Gastroesophageal sphincter (tissue), 4 donors: ENCODE results near the gene SLC17A8. TPM values are rescaled to one million over a fixed set of nuclear protein-coding genes. Genes with fewer than 3 reads are reported as not detected.

ENCODE experiments used
- ATAC-seq: fragments of 150-250 bp; one replicate; pipeline ENCODE4 v1.9.1; 2016; ENCODE audit warnings: mild to moderate bottlenecking, moderate library complexity
- H3K27ac ChIP-seq, 4 donors: fragments of 200-600 bp; sonication (generic) in 3 of 4; 1 replicate in 3 of 4; 2 replicates in 1 of 4; pipeline ENCODE4 v1.5.1; 2016 to 2019
- H3K27me3 ChIP-seq: fragments of 200-600 bp; sonication (generic); one replicate; pipeline ENCODE4 v1.5.1; 2019
- H3K36me3 ChIP-seq, 2 donors: fragments of 200-600 bp; sonication (generic); one replicate each; pipeline ENCODE4 v1.5.1; 2019; ENCODE audit warnings: control low read depth in 1 of 2
- H3K4me1 ChIP-seq, 3 donors: fragments of 200-600 bp; sonication (generic); 1 replicate in 2 of 3; 2 replicates in 1 of 3; pipeline ENCODE4 v1.5.1; 2016 to 2019; ENCODE audit warnings: control low read depth in 2 of 3
- H3K4me3 ChIP-seq, 2 donors: fragments of 200-600 bp; sonication (generic); one replicate each; pipeline ENCODE4 v1.5.1; 2019; ENCODE audit warnings: mild to moderate bottlenecking in 1 of 2, moderate library complexity in 1 of 2
- H3K9me3 ChIP-seq, 3 donors: fragments of 200-600 bp; sonication (generic); one replicate each; pipeline ENCODE4 v1.5.1; 2017 to 2019; ENCODE audit warnings: control low read depth in 2 of 3
- EP300 ChIP-seq: sonication (generic); formaldehyde crosslinking; IDR thresholded peaks from one replicate; pipeline ENCODE4 v1.6.1; 2017; ENCODE audit warnings: antibody characterized with exemption, mild to moderate bottlenecking
- POLR2A ChIP-seq, 2 donors: fragments of 450-650 bp; IDR thresholded peaks; one replicate each; pipeline ENCODE4 v1.6.1; 2017; ENCODE audit warnings: antibody characterized with exemption in 2 of 2, mild to moderate bottlenecking in 2 of 2, moderate library complexity in 1 of 2
- POLR2AphosphoS5 ChIP-seq: sonication (generic); formaldehyde crosslinking; IDR thresholded peaks from one replicate; pipeline ENCODE4 v1.6.1; 2017; ENCODE audit warnings: antibody characterized with exemption
- WGBS, 2 donors: methylation state at CpG; one replicate each; pipeline ENCODE4 v1.1.5; 2018; ENCODE audit warnings: low coverage in 1 of 2; 5-methylcytosine and 5-hydroxymethylcytosine counted together
- total RNA-seq, 4 donors: library from RNA; depleted of rRNA; stranded (reverse); fragments of >200 nt; gene quantifications; one replicate each; pipeline ENCODE4 v1.1.0, GENCODE V29; 2016
- TF ChIP-seq, protein P1 (sequence below), 4 experiments: fragments of 200-600 bp in 2 of 4; fragments of 450-650 bp in 2 of 4; sonication (generic) in 1 of 4; IDR thresholded peaks; one replicate each; pipeline ENCODE4 v1.5.1; 2017 to 2019; ENCODE audit warnings: antibody characterized with exemption in 4 of 4, mild to moderate bottlenecking in 2 of 4, moderate library complexity in 2 of 4

The SLC17A8 gene
- total RNA-seq, 4 donors from 2014 or later: not detected

DNA sequence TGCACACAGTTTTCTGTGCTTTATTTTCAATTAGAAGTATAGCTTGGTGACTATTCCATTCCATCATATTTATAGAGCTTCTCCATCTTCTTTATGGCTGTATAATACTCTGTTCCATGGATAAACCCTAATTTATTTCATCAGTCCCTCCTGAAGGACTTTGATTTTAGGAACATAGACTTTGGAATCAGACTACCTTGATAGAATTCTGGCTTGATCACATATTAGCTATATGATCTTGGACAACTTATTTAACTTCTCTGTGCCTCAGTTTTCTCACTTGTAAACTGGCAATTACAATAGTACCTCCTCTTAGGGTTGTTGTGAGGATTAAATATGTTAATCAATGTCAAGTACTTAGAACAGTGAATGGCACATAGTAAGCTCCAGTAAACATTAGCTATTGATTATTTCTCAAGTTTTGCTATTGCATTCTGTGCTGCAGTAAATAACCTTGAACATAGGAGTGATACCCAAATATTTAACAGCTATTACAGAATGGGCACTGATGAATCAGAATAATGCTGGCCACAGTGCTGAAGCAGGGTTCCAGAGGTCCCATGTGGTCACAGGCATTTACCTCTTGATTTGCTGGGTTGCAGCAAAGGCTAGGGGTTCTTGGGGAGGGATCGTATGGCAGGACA, 104.6 kb downstream of the SLC17A8 start:
- no peaks in the 10 kb centered on the region for H3K36me3 ChIP-seq
- no peak for ATAC-seq

DNA sequence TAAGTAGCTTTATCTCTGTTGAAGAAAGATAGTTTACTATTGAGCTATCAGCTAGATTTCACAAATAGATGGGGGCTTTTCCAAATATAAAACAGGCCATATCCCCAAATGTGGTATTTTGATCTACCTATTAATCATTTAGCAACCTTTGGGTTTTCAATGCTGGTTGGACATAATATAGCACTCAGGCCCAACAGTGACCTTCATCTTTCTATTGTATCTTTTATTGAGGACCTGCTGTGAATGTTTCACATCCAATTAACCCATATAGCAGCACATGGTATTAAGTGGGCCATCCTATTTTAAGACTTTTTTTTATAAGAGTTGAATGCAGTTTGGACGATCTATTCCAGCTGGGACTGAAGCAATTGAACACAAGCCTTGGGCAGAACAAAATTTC, 106.8 kb downstream of the SLC17A8 start:
- Histone ChIP-seq H3K4me3 (no peak overlapping the region), H3K27ac (no peak overlapping the region), H3K36me3 (no peaks in the 10 kb centered on the region), H3K27me3 (no peaks in the 10 kb centered on the region), H3K9me3 (no peaks in the 10 kb centered on the region), H3K4me1 (no peaks in the 10 kb centered on the region)
- ATAC-seq: no peak
- TF ChIP-seq POLR2A (IDR thresholded peaks at IDR 0.05): no peak
- TF ChIP-seq POLR2AphosphoS5: no peak
- TF ChIP-seq, protein P1, sequence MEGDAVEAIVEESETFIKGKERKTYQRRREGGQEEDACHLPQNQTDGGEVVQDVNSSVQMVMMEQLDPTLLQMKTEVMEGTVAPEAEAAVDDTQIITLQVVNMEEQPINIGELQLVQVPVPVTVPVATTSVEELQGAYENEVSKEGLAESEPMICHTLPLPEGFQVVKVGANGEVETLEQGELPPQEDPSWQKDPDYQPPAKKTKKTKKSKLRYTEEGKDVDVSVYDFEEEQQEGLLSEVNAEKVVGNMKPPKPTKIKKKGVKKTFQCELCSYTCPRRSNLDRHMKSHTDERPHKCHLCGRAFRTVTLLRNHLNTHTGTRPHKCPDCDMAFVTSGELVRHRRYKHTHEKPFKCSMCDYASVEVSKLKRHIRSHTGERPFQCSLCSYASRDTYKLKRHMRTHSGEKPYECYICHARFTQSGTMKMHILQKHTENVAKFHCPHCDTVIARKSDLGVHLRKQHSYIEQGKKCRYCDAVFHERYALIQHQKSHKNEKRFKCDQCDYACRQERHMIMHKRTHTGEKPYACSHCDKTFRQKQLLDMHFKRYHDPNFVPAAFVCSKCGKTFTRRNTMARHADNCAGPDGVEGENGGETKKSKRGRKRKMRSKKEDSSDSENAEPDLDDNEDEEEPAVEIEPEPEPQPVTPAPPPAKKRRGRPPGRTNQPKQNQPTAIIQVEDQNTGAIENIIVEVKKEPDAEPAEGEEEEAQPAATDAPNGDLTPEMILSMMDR (IDR thresholded peaks at IDR 0.05): no peak
- TF ChIP-seq EP300: no peak
- WGBS, 2 donors: 70% methylated on average over 1 of the region's 1 CpG; no CpG with 5 or more reads in 1 of the 2 donors

More for the DNA sequence above, 104.6 kb downstream of the SLC17A8 start:
- Histone ChIP-seq H3K9me3 (no peaks in the 10 kb centered on the region), H3K4me3 (no peak overlapping the region), H3K4me1 (no peaks in the 10 kb centered on the region), H3K27me3 (no peaks in the 10 kb centered on the region), H3K27ac (no peak overlapping the region)
- WGBS, 2 donors: 60 to 78% methylated on average over 1 of the region's 1 CpG
- TF ChIP-seq EP300 (no peak), POLR2A (IDR thresholded peaks at IDR 0.05) (no peak), POLR2AphosphoS5 (no peak)
- TF ChIP-seq, protein P1 (IDR thresholded peaks at IDR 0.05): no peak

DNA sequence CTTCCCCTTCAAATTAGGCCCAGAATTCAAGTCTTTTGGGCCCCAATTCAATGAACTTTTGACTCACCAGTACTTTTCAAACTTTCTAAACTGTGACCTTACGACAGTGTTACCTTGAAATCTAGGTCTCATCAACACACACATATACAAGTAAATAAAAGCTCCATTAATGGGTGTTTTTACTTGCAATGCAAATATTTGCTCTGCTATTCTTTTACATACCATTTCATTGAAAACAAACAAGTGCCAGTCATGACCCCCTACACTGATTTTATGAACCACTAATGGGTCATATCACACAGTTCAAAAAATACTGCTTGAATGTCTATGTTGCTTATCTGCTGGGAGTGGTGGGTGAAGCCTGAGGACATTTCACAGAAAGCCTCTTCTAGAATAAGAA, 107.7 kb downstream of the SLC17A8 start:
- Histone ChIP-seq H3K36me3 (no peaks in the 10 kb centered on the region), H3K9me3 (no peaks in the 10 kb centered on the region), H3K27me3 (no peaks in the 10 kb centered on the region), H3K4me1 (no peaks in the 10 kb centered on the region), H3K4me3 (no peak overlapping the region), H3K27ac (no peak overlapping the region)
- no peak for ATAC-seq
- no peak for TF ChIP-seq POLR2A (IDR thresholded peaks at IDR 0.05)
- 71 to 76% methylated on average over 1 of the region's 1 CpG for WGBS, 2 donors

DNA sequence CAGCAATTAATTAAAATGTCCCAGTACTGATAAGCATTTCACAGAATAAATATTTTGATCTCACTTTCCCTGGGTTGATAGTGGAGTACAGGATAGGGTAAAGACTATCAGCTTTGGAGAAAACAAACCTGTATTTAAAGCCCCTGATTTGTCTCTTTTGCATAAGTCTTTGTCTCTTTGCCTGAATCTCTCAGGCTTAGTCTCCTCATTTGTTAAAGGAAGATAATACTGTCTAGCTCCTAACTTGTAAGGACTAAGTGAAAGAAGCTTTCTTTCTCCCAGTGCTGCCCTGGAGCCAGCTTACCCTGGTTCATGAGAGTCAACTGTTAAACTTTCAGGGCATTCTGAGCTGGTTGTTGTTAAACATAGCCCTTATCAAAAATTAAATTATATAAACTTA, 111.3 kb downstream of the SLC17A8 start:
- TF ChIP-seq, protein P1 (IDR thresholded peaks at IDR 0.05): no peak
- TF ChIP-seq POLR2AphosphoS5 (no peak), EP300 (no peak), POLR2A (IDR thresholded peaks at IDR 0.05) (no peak)

More for the DNA sequence above, 111.3 kb downstream of the SLC17A8 start:
- no peaks in the 10 kb centered on the region for H3K27me3 ChIP-seq
- no peak overlapping the region for H3K27ac ChIP-seq
- ATAC-seq: no peak
- H3K4me3 ChIP-seq: no peak overlapping the region
- peaks cover 0 to 1% (median 0%) of the 10 kb centered on the region in 3 donors for H3K4me1 ChIP-seq
- H3K36me3 ChIP-seq: no peaks in the 10 kb centered on the region
- no peaks in the 10 kb centered on the region for H3K9me3 ChIP-seq

Other genes with a start within 250 kb of the SLC17A8 start
- gene BLTP3B, start 214.2 kb upstream of the SLC17A8 start, total RNA-seq: 10 to 100 TPM; 41.4 to 59.0 (median 45.0) TPM
- gene ACTR6, start 156.3 kb upstream of the SLC17A8 start, total RNA-seq: 10 to 100 TPM; 11.6 to 30.8 (median 17.5) TPM
- gene DEPDC4, start 90.0 kb upstream of the SLC17A8 start, total RNA-seq: 1 to 10 TPM in 1 of 4 donors, under 1 TPM in 1, not detected in 2; 0.89 to 2.0 TPM
- 10 to 100 TPM; 51.0 to 72.8 (median 61.4) TPM for gene SCYL2, start 89.9 kb upstream of the SLC17A8 start, total RNA-seq
- gene NR1H4, start 116.8 kb downstream of the SLC17A8 start, total RNA-seq: not detected
- gene GAS2L3, start 216.6 kb downstream of the SLC17A8 start, total RNA-seq: 1 to 10 TPM; 2.5 to 6.5 (median 3.6) TPM